ENCODE measurements around the gene MPST.

DNA sequence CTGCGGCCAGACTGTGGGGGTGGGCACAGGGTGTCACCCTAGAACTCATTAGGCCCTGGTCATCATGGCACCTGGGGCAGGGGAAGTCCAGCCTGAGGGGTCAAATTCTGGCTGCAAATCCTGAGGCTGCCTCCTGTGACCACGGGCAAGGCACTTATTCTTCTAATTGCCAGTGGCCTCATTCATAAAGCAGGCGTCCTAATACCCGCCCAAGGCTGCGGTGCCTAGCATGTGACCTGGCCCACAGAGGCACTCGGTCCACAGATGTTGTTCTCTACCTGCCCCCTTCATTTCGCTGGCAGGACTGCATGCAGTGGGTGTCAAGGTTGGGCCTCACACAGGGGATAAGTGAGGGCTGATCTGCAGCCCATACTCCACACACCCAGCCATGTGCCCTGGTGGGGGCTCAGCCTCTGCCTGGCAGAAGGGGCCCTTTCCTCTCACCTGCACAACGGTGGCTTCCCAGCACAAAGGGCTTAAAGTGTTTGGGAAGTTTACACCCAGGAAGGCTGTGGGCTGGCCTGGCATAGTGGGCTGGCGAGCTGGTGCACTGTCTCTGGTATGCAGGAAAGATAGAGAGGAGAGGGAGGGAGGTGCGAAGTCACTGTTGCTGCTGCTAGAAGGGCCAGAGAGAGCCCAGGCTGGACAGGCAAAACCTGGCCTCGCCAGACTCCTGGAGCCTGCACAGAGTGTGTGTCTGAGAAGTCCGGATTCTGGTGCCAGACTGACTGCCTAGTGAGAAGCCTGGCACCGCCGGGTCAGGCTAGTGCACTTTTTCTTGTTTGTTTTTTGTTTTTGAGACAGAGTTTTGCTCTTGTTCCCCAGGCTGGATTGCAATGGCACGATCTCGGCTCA is 3.2 kb downstream of the MPST start:
- TF ChIP-seq POLR2A (IDR thresholded peaks at IDR 0.05) (no peak), CTCF (IDR thresholded peaks at IDR 0.05) (no peak)
